ENCODE measurements around the gene EMID1. TPM values are rescaled to one million over a fixed set of nuclear protein-coding genes. Genes with fewer than 3 reads are reported as not detected.

Gene EMID1
- total RNA-seq, 1 experiment from 2014 or later, result 6.1 TPM

DNA sequence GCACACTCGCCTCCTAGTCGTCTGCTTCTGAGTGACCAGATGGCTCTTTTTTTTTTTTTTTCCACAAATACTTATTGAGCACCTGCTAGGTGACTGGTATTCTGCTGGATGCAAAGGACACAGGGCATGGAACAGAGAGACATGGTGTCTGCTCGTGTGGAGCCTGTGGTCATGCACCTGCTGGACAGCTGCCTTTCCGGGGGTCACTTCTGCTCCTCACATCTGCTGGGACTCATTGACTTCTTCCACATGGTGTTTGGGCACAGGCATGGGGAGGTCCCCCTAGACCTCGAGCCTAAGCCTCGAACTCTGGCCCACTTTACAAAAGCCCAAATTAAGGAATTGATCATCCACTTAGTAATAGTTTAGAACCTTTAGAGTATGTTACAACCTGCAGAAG is 39.5 kb upstream of the EMID1 start (continued):
- TF ChIP-seq, protein P1, sequence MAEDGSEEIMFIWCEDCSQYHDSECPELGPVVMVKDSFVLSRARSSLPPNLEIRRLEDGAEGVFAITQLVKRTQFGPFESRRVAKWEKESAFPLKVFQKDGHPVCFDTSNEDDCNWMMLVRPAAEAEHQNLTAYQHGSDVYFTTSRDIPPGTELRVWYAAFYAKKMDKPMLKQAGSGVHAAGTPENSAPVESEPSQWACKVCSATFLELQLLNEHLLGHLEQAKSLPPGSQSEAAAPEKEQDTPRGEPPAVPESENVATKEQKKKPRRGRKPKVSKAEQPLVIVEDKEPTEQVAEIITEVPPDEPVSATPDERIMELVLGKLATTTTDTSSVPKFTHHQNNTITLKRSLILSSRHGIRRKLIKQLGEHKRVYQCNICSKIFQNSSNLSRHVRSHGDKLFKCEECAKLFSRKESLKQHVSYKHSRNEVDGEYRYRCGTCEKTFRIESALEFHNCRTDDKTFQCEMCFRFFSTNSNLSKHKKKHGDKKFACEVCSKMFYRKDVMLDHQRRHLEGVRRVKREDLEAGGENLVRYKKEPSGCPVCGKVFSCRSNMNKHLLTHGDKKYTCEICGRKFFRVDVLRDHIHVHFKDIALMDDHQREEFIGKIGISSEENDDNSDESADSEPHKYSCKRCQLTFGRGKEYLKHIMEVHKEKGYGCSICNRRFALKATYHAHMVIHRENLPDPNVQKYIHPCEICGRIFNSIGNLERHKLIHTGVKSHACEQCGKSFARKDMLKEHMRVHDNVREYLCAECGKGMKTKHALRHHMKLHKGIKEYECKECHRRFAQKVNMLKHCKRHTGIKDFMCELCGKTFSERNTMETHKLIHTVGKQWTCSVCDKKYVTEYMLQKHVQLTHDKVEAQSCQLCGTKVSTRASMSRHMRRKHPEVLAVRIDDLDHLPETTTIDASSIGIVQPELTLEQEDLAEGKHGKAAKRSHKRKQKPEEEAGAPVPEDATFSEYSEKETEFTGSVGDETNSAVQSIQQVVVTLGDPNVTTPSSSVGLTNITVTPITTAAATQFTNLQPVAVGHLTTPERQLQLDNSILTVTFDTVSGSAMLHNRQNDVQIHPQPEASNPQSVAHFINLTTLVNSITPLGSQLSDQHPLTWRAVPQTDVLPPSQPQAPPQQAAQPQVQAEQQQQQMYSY (CRISPR knock-in tag; IDR thresholded peaks at IDR 0.05), result no peak
- no peak for TF ChIP-seq GTF2I (CRISPR knock-in tag; conservative IDR thresholded peaks at IDR 0.05)
- TF ChIP-seq CREM (CRISPR knock-in tag; IDR thresholded peaks at IDR 0.05), result no peak
- TF ChIP-seq SP1 (CRISPR knock-in tag; conservative IDR thresholded peaks at IDR 0.05), result no peak
- TF ChIP-seq ATF1 (CRISPR knock-in tag; IDR thresholded peaks at IDR 0.05), result no peak
- no peak for TF ChIP-seq ZNF263 (CRISPR knock-in tag; IDR thresholded peaks at IDR 0.05; ENCODE audit: low read depth)
- no peak for TF ChIP-seq HMGA2 (CRISPR knock-in tag; IDR thresholded peaks at IDR 0.05)
- no peak for TF ChIP-seq JUN (CRISPR knock-in tag; IDR thresholded peaks at IDR 0.05)
- TF ChIP-seq GABPB1 (CRISPR knock-in tag; IDR thresholded peaks at IDR 0.05), result no peak
- no peak for TF ChIP-seq ZNF138 (CRISPR knock-in tag; conservative IDR thresholded peaks at IDR 0.05)

DNA sequence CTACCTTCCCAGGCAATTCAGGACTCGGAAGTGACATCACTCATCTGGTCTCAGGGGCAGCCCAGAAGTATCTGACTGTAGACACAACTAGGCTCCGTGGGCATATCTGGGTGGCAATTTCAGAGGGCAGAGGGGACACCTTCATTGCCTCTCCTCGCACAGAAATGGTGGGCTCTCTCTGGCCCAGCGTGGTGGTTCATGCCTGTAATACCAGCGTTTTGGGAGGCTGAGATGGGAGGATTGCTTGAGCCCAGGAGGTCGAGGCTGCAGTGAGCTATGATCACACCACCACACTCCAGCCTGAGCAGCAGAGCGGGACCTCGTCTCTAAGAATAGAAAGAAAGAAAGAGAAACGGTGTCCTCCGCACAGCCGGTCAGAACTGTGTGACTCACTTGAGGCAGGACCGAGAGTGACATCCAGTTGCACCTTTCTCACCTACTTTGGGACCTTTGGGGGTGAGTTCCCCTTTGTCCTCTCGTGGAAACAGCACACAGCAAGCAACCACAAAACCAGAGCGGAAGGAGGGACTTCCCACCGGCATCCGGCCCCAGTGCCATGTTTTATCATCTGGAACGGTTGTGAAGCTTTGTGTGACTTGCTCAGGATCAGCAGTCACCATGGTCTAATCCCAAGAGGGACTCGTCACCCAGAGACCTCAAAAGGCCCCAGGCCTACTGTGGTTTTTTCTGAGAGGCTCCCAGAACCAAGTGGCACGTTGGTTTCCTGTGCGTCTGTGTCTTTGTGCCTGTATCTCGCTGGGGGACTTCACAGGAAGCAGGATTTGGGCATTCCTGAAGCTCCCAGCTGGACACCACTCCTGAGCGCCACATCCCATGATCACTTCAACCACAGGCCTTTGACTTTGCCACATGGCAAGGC is 38.4 kb upstream of the EMID1 start:
- ChIA-PET CTCF (no interaction called here), POLR2A (no interaction called here)
- Mint-ChIP-seq H3K36me3 (no peaks in the 10 kb centered on the region), H3K27me3 (ENCODE audit: low read depth) (no peaks in the 10 kb centered on the region; the same call in 1 of the 2 replicates), H3K4me1 (no peaks in the 10 kb centered on the region), H3K4me3 (no peak overlapping the region), H3K9me3 (no peaks in the 10 kb centered on the region), H3K27ac (no peak overlapping the region)
- DNase-seq (ENCODE audit: low spot score) (no peak), ATAC-seq (no peak)
- TF ChIP-seq, protein P2, sequence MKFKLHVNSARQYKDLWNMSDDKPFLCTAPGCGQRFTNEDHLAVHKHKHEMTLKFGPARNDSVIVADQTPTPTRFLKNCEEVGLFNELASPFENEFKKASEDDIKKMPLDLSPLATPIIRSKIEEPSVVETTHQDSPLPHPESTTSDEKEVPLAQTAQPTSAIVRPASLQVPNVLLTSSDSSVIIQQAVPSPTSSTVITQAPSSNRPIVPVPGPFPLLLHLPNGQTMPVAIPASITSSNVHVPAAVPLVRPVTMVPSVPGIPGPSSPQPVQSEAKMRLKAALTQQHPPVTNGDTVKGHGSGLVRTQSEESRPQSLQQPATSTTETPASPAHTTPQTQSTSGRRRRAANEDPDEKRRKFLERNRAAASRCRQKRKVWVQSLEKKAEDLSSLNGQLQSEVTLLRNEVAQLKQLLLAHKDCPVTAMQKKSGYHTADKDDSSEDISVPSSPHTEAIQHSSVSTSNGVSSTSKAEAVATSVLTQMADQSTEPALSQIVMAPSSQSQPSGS (CRISPR knock-in tag; IDR thresholded peaks at IDR 0.05; ENCODE audit: borderline replicate concordance, low read depth), result no peak
- TF ChIP-seq, protein P3, sequence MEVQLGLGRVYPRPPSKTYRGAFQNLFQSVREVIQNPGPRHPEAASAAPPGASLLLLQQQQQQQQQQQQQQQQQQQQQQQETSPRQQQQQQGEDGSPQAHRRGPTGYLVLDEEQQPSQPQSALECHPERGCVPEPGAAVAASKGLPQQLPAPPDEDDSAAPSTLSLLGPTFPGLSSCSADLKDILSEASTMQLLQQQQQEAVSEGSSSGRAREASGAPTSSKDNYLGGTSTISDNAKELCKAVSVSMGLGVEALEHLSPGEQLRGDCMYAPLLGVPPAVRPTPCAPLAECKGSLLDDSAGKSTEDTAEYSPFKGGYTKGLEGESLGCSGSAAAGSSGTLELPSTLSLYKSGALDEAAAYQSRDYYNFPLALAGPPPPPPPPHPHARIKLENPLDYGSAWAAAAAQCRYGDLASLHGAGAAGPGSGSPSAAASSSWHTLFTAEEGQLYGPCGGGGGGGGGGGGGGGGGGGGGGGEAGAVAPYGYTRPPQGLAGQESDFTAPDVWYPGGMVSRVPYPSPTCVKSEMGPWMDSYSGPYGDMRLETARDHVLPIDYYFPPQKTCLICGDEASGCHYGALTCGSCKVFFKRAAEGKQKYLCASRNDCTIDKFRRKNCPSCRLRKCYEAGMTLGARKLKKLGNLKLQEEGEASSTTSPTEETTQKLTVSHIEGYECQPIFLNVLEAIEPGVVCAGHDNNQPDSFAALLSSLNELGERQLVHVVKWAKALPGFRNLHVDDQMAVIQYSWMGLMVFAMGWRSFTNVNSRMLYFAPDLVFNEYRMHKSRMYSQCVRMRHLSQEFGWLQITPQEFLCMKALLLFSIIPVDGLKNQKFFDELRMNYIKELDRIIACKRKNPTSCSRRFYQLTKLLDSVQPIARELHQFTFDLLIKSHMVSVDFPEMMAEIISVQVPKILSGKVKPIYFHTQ (CRISPR knock-in tag; IDR thresholded peaks at IDR 0.05), result no peak
- TF ChIP-seq TEAD4 (CRISPR knock-in tag; IDR thresholded peaks at IDR 0.05) (no peak), MYBL2 (CRISPR knock-in tag; IDR thresholded peaks at IDR 0.05) (no peak), JAZF1 (CRISPR knock-in tag; IDR thresholded peaks at IDR 0.05) (no peak), CBFB (CRISPR knock-in tag; IDR thresholded peaks at IDR 0.05; ENCODE audit: low read depth) (no peak), ZNF138 (CRISPR knock-in tag; conservative IDR thresholded peaks at IDR 0.05) (no peak), ZNF219 (CRISPR knock-in tag; IDR thresholded peaks at IDR 0.05; ENCODE audit: borderline replicate concordance) (no peak)
- TF ChIP-seq, protein P4, sequence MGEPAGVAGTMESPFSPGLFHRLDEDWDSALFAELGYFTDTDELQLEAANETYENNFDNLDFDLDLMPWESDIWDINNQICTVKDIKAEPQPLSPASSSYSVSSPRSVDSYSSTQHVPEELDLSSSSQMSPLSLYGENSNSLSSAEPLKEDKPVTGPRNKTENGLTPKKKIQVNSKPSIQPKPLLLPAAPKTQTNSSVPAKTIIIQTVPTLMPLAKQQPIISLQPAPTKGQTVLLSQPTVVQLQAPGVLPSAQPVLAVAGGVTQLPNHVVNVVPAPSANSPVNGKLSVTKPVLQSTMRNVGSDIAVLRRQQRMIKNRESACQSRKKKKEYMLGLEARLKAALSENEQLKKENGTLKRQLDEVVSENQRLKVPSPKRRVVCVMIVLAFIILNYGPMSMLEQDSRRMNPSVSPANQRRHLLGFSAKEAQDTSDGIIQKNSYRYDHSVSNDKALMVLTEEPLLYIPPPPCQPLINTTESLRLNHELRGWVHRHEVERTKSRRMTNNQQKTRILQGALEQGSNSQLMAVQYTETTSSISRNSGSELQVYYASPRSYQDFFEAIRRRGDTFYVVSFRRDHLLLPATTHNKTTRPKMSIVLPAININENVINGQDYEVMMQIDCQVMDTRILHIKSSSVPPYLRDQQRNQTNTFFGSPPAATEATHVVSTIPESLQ (CRISPR knock-in tag; IDR thresholded peaks at IDR 0.05), result no peak
- TF ChIP-seq, protein P5, sequence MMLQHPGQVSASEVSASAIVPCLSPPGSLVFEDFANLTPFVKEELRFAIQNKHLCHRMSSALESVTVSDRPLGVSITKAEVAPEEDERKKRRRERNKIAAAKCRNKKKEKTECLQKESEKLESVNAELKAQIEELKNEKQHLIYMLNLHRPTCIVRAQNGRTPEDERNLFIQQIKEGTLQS (CRISPR knock-in tag; conservative IDR thresholded peaks at IDR 0.05), result no peak
- TF ChIP-seq, protein P6, sequence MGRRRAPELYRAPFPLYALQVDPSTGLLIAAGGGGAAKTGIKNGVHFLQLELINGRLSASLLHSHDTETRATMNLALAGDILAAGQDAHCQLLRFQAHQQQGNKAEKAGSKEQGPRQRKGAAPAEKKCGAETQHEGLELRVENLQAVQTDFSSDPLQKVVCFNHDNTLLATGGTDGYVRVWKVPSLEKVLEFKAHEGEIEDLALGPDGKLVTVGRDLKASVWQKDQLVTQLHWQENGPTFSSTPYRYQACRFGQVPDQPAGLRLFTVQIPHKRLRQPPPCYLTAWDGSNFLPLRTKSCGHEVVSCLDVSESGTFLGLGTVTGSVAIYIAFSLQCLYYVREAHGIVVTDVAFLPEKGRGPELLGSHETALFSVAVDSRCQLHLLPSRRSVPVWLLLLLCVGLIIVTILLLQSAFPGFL (CRISPR knock-in tag; IDR thresholded peaks at IDR 0.05; ENCODE audit: borderline replicate concordance), result no peak

Data from WTC11 (cell line).